GM21737 (cell line): ENCODE results near the gene AATK.
"Not testable (repeated sequence)": the region's sequence is repeated elsewhere in the genome, so short reads cannot be mapped to it uniquely, and the experiment has no call there.

Source experiments
- ATAC-seq: cut with Tn5 transposase; IDR thresholded peaks from one replicate; pipeline ENCODE4 v1.9.1; 2021; ENCODE audit warnings: mild to moderate bottlenecking, moderate library complexity; ENCODE audit not compliant: unreplicated experiment

Gene AATK

GRCh38 chr17:81080019-81080418 lies 86.0 kb downstream of the AATK start:
- ATAC-seq, result no peak

- not testable (repeated sequence) for ATAC-seq
Observed at GRCh38 chr17:81078026-81078913, 87.8 kb downstream of the AATK start.

GRCh38 chr17:81076141-81076679 lies 89.8 kb downstream of the AATK start:
- no peak for ATAC-seq

GRCh38 chr17:81075307-81075706 lies 90.7 kb downstream of the AATK start:
- ATAC-seq, result no peak

- no peak for ATAC-seq
Observed at GRCh38 chr17:81074875-81075274, 91.1 kb downstream of the AATK start.

- no peak for ATAC-seq
Observed at GRCh38 chr17:81073967-81074839, 91.8 kb downstream of the AATK start.

- no peak for ATAC-seq
Observed at GRCh38 chr17:81071761-81072741, 94.0 kb downstream of the AATK start.

GRCh38 chr17:81070541-81071246 lies 95.3 kb downstream of the AATK start:
- no peak for ATAC-seq

GRCh38 chr17:81069135-81069645 lies 96.8 kb downstream of the AATK start:
- no peak for ATAC-seq

- ATAC-seq, result no peak
Observed at GRCh38 chr17:81068411-81069134, 97.4 kb downstream of the AATK start.

- no peak for ATAC-seq
Observed at GRCh38 chr17:81067391-81067811, 98.6 kb downstream of the AATK start.
